ENCODE results near the gene ADA.

ADA gene

DNA sequence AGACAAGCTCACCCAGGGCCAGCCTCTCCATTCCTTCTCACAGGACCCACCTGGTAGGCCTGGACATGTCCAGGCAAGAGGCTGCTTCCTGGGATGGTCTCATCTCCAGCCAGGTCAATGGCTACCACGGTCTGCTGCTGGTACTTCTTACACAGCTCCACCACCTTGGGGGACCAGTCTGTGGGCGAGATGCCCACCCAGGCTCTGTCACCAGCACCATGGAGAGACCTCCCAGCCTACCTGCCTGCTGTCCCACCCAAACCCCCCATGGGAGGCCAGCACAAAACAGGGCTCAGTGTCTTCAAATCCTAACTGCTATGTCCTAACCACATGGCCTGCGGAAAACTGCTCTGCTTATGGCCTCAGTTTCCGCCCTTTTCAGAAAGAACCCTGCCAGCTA, 27.3 kb downstream of the ADA start:
- DNase-seq (ENCODE audit: low spot score): no peak

DNA sequence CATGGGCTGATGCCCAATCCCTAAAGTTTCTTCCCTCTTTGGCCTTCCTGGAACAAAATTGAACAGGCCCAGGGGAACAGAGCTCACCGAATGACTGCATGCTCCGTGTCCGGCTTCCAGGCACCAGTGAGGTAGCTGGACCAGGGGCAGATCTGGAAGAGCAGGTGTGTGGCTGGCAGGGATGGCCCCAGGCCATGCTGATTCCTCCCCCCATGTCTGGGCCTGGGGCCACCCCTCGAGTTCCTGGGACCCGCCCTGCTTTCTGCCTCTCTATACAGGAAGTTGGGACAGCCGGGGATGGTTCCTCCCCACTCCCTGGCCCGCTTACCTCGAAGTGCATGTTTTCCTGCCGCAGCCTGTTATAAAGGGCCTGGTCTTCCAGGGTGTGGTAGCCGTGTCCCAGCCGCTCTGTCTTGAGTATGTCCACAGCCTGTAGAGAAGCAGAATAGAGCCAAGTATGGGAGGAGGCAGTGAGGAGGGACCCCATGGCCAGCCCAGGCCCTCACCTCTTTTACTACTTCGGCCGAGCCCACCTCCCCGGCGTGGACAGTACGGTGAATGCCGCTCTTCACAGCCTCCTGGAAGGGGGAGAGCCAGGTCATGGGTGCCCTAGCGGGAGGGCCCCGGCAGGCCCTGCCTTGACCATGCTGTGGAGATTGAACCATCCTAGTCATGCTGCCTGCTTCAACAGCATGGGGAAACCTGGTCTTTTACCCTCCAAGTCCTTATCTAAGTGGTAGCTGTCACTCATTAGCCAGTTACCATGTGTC, 28.8 kb downstream of the ADA start:
- DNase-seq (ENCODE audit: low spot score): no peak

DNA sequence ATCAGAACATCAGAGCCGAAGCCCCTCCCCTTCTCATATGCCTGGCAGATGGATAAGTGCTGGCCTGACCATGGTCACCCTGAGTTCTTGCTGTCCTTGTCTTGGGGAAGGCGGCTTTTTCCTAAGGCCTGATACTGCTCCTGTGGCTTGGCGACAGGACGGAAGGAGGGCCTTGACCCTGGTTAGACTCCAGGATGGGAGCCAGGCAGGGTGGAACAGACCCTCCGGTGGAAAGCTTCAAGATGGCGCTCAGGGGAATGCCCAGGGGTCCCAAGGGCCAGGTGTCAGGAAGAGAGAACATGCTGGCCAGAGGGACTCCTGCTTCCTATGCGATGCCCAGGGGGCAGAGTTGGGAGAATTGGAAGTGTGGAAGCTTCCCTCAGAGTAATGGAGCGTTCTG, 29.6 kb downstream of the ADA start:
- DNase-seq (ENCODE audit: low spot score): no peak

DNA sequence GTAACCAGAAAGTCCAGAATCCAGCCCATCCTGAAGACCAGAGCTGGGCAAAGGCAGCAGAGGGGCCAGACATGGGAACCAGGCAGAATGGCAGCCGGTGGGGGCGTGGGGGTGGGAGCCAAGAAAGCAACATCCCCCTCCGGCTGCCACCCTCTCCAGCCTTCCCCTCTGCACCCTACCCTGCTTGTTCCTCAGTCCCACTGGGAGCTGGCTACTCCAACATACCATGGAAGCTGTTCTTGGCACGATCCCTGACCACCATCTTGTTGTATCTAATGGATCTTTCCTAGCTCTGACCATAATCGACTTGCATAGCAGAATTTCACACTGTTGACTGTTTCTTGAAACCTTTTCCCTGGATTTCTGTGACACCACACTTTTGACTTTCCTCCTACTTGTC, 30.2 kb downstream of the ADA start:
- no peak for DNase-seq (ENCODE audit: low spot score)

DNA sequence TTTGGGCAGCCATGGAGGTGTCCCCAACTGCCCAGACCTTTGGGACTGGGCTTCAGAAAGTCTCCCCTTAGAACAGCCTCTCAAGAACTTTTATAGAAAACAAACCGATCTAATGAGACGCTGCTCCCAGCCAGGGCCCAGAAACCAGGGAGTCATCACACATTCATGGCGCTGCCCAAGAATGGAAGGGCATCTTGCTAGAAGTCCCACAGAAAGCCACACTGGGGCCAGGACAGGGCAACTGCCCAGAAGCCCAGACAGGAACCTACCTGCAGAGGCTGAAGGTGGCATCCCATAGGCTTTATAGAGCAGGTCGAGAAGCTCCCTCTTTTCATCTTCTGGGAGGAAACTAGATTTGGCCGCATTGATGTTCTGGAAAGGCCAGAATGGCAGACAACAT, 31.5 kb downstream of the ADA start:
- no peak for DNase-seq (ENCODE audit: low spot score)

DNA sequence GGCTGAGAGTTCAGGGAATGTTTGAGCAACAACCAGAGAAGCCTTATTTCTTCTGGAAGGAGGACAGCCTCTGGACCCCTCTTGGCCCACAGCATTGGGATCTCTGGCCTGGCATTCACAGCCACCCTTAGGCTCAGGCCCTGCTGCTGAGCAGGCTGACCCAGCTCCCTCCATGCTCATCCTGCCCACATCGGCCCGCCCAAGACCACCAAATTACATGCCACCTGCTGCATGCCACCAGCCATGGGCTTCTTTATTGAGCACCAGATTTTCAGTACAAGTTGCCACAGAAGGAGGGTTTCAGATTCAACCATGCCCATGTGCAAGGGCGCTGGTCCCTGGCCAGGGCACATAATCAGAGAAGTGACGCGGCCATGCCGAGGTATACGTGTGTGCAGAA, 32.2 kb downstream of the ADA start:
- DNase-seq (ENCODE audit: low spot score): no peak

DNA sequence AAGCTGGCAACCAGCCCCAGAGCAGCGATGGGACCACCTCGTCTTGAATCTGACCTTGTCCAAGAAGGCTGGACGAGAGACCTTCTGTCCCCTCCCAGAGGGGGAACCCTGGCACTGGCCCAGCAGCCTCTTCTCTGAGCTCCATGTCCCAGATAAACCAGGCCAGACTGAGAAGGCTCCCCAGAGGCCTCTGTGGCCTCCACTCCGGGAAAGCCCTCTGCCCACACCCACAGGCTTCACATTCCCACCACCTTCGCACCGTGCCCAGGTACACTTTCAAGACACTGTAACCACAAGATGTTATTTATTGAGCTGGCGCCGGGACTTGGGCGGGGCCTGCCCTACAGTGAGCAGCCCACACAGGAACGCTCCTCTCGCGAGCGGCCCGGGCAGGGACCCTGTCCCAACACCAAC, 33.2 kb downstream of the ADA start:
- no peak for DNase-seq (ENCODE audit: low spot score)

DNA sequence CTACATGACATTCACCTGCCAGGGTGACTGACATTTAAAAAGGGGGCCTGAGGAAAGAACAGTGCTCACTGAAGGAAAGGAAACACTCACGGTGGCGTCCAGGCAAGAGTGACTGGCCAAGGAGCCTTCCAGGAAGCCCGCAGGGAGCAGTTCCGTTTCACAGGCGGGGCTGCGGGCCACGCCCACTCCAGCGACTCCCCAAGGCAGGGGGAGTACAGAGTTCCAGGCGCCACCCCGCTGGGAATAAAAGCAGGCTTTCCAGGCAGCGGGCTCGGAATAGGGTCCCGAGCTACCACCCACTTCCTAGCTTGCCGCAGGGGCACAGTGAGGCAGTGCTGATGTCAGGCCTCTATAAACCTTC, 34.9 kb downstream of the ADA start:
- no peak for DNase-seq (ENCODE audit: low spot score)

DNA sequence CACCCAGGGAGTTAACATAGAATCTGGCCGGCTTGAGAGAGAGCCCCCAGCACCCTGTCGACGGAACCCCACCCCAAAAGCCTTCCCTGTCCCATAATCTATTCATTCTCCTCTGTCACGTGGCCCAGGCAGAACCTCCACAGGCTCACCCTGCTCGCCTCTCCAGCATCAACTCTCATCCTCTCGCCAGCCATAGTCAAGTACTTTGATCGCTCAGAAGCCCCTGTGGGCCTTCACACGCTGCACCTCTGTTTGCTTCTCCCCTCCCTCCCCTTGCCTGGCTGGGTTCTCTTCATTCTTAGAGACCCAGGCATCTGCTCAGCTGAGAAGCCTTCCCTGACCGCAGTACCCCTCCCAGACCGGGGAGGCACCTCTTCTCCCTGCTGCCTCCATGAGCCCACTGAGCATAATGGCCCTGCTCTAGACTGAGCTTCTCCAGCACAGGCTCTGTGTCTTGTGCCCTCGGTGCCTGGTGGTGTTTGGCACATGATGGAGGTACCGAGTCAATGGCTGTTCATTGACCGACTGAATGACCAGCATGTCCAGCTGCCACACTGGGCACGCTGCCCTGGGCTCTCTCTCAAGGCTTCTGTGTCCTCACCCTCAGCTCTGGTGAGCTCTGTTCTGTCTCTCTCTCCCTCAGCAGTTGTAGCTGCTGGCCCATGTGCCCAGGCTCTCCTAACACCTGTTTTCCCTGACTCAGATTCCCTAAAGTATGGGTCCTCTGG, 35.5 kb downstream of the ADA start:
- DNase-seq (ENCODE audit: low spot score): no peak

DNA sequence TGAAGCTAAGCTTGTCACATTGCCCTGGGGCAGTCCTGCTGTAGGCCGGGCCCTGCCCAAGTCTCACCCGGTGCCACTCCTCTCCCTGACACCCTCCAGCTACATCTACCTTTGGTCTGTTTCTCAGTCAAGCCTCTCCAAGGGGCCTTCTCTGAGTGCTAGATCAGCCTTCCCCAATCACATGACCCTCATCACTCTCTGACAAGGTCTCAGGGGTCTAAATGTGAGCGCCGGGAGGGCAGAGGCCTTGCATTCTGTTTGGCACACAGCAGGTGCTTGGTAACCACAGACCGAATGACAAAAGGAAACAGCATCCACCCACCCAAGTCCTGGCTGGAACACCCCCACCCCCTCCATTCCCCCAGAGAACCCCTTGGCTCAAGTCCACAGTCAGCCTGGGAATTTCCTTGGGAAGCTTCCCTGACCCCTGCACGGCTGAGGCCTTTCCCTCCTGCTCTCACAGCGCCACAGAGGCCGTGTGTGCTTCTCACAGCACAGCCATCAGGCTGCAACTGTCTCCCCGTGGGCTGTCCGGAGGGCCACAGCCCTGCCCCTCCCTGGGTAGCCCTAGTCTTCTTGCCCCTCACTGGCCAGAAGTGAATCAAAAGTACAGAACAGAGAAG, 36.2 kb downstream of the ADA start:
- no peak for DNase-seq (ENCODE audit: low spot score)

DNA sequence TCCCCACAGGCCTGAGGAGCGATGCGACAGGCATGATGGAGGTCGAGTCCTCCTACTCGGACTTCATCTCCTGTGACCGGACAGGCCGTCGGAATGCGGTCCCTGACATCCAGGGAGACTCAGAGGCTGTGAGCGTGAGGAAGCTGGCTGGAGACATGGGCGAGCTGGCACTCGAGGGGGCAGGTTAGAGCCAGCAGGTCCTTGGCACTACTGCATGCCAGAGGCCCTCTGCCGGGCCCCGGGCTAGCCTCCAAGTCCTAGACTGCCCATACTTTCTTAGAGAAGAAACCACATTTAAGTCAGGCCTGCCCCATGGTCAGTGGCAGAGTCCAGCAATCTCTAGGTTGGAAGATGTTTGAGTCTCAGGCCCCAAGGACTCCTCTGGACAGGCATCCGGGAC, 37.0 kb downstream of the ADA start:
- no peak for DNase-seq (ENCODE audit: low spot score)

DNA sequence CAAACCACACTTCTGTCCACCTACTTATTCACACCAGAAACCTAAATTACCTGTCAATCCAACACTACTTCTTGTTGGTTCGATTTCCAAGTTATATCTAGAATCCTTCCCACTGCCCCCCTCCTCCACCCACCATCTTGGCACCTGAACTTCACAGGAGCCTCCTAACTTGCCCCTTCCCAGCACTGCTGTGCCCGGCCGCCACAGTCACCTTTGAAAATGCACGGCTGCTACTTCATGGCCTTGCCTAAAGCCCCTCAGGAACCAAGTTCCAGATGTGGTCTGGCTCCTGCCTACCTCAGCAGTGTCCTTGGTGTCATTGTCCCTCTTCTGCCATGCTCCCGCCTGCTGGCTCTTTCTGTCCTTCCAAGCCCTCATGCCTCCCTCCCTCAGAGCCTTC, 37.9 kb downstream of the ADA start:
- no peak for DNase-seq (ENCODE audit: low spot score)

DNA sequence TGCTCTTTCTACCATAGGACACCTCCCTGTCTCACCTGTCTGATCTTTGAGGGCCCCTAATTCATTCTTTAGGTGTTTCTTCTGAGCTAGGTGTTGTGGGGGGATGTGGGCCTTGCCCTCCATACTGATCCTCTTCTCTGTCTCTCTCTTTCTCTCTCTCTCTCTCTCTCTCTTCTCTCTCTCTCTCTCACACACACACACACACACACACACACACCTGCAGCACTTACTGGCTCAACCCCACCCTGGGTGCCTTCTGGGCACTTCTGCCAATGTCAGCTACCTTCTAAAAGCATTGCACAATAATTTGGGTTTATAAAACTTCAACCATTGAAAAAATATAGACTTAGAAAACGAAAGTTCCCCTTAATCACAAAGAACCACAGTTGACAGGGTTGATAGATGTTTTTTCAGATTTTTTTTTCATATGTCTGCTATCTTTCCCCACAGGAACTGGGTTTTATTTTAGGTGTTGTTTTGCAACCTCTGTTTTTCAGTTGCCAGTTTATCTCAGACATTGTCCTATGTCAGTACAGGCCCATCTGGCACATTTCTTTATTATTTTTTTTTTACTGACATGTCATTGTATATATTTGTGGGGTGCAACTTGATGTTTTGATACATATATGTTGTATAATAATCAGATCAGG, 41.1 kb downstream of the ADA start:
- DNase-seq (ENCODE audit: low spot score): no peak

DNA sequence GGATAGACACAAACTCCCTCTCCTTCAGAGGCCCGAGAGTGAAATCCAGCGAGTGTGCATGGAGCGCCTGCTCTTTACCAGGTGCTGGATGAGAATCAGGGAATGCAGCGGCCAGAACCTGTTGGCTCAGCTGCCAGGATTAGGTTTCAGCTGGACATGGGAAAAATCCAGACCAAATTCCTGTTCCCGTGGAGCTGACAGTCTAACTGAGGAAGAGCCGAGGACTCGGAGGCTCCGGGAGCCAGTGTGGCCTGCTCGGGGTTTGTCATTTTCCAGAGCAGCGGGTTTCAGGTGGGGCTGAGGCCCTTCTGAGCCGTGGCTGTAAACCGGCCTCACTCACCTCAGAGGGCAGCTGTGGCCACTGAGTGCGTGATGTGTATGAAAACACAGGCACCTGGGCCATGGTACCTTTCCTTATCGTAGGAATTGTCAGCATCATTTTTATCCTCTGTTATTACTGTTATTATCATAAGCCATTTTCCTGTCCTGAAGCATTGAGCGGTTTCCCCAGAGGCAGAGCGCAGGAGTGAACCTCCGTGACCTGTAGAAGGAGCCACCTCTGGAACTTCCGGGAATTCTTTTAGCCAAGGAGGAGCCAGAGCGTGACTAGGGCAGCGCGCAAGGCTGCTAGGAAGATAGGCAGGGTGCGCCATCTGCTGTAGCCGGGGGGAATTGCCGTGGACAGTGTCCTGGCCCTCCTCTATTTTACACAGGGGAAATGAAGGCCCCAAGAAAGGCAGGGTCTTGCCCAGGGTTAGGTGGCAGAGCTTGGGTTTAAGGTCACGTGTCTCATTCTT, 41.8 kb downstream of the ADA start:
- DNase-seq (ENCODE audit: low spot score): peak; percentile 83

DNA sequence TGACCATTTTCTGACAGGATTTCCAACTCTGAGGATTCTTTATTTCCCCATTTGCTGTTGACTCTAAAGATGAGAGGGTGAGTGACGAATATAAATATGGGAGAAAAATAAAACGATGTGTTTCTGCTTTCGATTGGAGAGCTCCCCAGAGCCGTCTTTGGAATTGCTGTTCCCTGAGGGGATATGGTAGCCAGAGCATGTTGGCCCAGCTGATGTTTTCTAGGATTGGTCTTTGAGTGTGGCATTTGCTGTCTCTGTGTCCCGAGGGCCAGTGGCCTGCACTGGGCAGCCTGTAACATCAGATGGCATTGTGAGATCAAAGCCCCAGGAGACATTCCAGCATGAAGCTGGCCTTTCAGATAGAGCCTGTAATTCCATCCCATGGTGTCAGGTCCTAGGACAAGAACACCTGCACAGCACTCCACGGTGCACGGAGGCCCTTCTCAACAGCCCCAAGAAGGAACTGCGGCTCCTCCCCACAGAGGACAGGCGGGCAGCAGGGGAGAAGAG, 42.4 kb downstream of the ADA start:
- no peak for DNase-seq (ENCODE audit: low spot score)

DNA sequence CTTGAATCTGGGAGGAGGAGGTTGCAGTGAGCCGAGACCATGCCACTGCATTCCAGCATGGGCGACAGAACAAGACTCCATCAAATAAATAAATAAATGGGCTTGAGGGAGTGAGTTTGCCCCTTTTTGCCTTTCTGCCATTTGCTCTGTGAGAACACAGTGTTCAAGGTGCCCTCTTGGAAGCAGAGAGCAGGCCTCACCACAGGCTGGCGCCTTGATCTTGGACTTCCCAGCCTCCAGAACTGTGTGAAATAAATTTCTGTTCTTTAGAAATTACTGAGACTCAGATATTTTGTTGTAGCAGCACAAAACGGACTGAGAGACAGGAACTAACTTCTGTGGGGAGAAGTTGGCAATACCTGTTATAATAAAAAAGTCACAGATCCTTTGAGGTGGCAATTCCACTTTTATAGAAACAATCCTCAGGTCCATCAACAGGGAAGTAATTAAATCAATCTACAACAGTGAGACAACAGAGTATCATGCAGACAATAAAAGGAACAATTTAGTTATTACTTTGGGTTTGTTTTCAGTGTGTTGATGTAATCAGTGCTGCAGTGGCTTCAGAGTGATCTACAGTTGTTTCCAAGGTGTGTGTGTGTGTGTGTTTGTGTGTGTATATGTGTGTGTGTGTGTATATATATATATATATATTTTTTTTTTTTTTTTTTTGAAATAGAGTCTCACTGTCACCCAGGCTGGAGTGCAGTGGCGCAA, 44.6 kb downstream of the ADA start:
- no peak for DNase-seq (ENCODE audit: low spot score)

DNA sequence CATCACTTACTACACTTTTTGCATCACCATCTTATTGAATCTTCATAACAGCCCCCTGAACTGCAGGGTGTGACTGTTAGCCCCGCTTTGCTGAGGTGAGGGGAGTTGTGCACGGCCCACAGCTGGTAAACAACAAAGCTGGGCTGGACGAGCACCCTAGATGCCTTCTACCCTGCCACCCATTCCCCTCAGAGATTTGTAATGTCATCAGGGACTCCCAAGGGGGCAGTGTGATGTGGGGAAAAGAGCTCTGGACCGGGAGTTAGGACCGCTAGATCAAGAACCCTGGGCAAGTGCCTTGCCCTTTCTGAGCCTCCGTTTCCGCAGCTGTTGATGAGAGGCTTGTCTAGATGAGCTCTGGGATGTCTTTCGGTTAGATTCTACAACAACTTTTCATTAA, 48.2 kb downstream of the ADA start:
- no peak for DNase-seq (ENCODE audit: low spot score)

DNA sequence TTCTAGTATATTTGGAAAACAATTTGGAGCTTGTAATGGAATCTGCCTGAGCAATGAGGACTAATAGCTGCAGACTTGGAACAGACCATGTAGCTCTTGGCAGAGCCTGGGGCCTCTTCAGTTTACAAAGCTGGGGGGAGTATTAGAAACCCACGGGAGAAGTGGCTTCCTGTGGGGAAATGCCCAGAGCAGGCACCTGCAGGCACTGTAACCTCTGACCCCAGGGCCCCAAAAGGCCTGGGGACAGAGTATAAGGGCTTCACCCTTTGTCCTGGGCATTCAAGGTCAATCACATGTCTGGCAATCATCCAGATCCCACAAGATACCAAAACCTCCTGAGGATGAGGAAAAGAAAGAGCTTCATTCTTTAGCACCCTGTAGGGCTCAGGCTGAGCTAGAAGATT, 49.7 kb downstream of the ADA start:
- no peak for DNase-seq (ENCODE audit: low spot score)

DNA sequence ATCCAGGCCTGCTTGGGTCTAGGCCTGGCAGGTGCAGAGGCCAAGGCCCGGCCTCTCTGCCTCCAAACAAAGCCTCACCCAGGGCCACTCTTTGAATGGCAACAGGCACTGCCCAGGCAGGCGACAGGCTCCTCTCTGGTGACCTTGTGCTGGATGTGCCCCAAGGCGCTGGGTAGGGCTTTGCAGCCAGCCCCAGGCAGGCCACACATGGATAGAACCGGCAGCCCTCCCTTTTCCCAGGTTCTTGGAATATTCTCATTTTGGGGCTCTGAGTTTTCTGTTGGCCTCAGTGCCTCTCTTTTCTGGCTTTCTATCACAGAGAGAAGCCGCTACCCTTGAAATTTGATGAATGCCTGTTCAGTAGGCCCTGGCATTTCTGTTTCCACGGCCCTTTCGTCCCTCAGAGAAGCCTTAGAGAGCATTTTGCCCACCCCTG, 50.2 kb downstream of the ADA start:
- no peak for DNase-seq (ENCODE audit: low spot score)

DNA sequence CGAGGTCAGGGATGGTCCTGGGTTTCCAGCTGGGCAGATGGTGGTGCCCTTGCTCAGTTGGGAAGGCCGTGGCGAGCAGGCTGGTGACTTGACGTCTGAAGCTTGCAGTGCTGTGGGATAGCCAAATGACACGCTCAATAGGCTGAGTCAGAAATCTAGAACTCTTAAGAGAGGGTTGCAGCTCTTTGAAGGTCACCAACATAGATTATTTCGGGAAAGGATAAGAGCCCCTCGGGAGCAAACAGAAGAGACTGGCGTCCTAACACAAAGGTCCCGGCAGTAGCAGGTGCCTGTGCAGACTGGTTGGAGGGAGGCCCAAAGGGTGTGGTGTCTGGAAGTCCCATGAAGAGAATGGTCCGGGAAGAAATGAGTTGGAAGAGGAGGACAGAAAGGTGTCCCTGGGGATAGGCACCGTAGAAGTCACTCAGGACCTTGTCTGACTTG, 50.7 kb downstream of the ADA start:
- DNase-seq (ENCODE audit: low spot score): no peak

DNA sequence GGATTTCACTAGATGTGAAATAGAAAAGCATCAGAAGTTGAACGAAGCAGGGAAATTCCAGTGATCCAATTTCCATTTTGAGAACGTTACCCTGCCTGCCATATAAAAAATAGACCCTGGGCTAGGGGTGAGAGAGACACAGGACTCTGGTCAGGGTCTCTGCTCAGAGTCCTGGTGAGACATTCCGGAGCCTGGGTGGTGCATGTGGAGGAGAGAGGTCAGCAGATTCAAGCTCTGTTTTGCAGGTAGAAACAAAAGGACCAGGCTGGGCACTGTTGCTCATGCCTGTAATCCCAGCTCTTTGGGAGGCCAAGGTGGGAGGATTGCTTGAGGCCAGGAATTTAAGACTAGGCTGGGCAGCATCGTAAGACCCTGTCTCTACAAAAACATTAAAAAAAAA, 51.2 kb downstream of the ADA start:
- DNase-seq (ENCODE audit: low spot score): no peak
